HepG2 (cell line): ENCODE measurements around the gene FKBP14. TPM values are rescaled to one million over a fixed set of nuclear protein-coding genes. Genes with fewer than 3 reads are reported as not detected.

Experiments used
- ATAC-seq: fragments of 200-7000 bp; cut with Tn5 transposase; 3 replicates; pipeline ENCODE4 v1.9.1; 2020; ENCODE audit warnings: mild to moderate bottlenecking, moderate library complexity
- BruUV-seq: library from RNA; stranded (reverse); fragments of 400-500 nt; replicated peaks from 2 replicates; lab custom pipeline; 2021; lab: Mats Ljungman, UMichigan
- CTCF ChIA-PET: fragments of 300-600 bp; formaldehyde crosslinking; extraction: SDS; loops from one replicate; lab custom pipeline; 2021; ENCODE audit warnings: low total read pairs, inconsistent platforms, low intra/inter-chr PET ratio; lab: Yijun Ruan, JAX
- POLR2A ChIA-PET: fragments of 350-600 bp; sonication (Branson Sonifier 250); formaldehyde crosslinking; loops from one replicate; lab custom pipeline; 2020; ENCODE audit warnings: antibody characterized with exemption, inconsistent platforms; lab: Yijun Ruan, JAX
- DNase-seq: peaks from one replicate; pipeline ENCODE4 v3.0.0-alpha.2; 2015; ENCODE audit warnings: low spot score
- FAIRE-seq: peaks from 3 replicates; lab custom pipeline; 2011; peaks lifted over from hg19 to GRCh38; lab: Jason Lieb, UNC
- H2AFZ ChIP-seq: one replicate; pipeline ENCODE4 v1.6.1; 2011; ENCODE audit warnings: low read length, inconsistent platforms
- H3K27ac ChIP-seq: fragments of 300-600 bp; 3 replicates; pipeline ENCODE4 v1.8.0; 2011; ENCODE audit warnings: mixed run types, mild to moderate bottlenecking, mixed read lengths, low read length, inconsistent platforms; ENCODE audit not compliant: insufficient read depth; ENCODE audit errors: extremely low read length
- H3K27me3 ChIP-seq, 2 experiments: fragments of 200-600 bp in 1 of 2; 2 replicates in 1 of 2; 3 replicates in 1 of 2; pipeline versions ENCODE4 v1.6.0 to v1.8.0; 2011; ENCODE audit warnings: low read length in 2 of 2, mild to moderate bottlenecking in 2 of 2, moderate library complexity in 2 of 2, inconsistent platforms in 1 of 2; ENCODE audit not compliant: insufficient read depth in 2 of 2, control insufficient read depth in 1 of 2
- H3K36me3 ChIP-seq, 2 experiments: fragments of 200-600 bp in 1 of 2; replicated peaks in 1 of 2; 2 replicates in 1 of 2; 3 replicates in 1 of 2; pipeline versions ENCODE4 v1.5.1 to v1.8.0; 2011; ENCODE audit warnings: low read length in 2 of 2, inconsistent platforms in 1 of 2; ENCODE audit not compliant: insufficient read depth in 2 of 2, control insufficient read depth in 1 of 2
- H3K4me1 ChIP-seq: 2 replicates; pipeline ENCODE4 v1.5.1; 2012; ENCODE audit warnings: low read length, inconsistent platforms; ENCODE audit not compliant: insufficient read depth
- H3K4me2 ChIP-seq: 2 replicates; pipeline ENCODE4 v1.6.0; 2011; ENCODE audit warnings: low read depth, low read length, inconsistent platforms
- H3K4me3 ChIP-seq, 3 experiments: fragments of 200-600 bp in 1 of 3; sonication (generic), shearing (Covaris generic) in 1 of 3; replicated peaks in 1 of 3; 2 replicates each; pipeline ENCODE4 v1.5.1; 2011 to 2016; ENCODE audit warnings: low read length in 3 of 3, inconsistent platforms in 2 of 3, low read depth in 2 of 3, mild to moderate bottlenecking in 2 of 3, control low read depth in 1 of 3, mixed read lengths in 1 of 3; ENCODE audit not compliant: insufficient read depth in 1 of 3
- H3K79me2 ChIP-seq: one replicate; pipeline ENCODE4 v1.6.1; 2011; ENCODE audit warnings: low read length, inconsistent platforms; ENCODE audit not compliant: insufficient read depth
- H3K9ac ChIP-seq: 2 replicates; pipeline ENCODE4 v1.6.0; 2011; ENCODE audit warnings: mild to moderate bottlenecking, low read depth, low read length, inconsistent platforms; ENCODE audit not compliant: insufficient read depth
- H3K9me3 ChIP-seq: 2 replicates; pipeline ENCODE4 v1.5.1; 2012; ENCODE audit warnings: mild to moderate bottlenecking, low read length
- H4K20me1 ChIP-seq: 2 replicates; pipeline ENCODE4 v1.6.0; 2011; ENCODE audit warnings: inconsistent platforms, mild to moderate bottlenecking, low read length, moderate library complexity; ENCODE audit not compliant: insufficient read depth
- CCAR2 ChIP-seq: fragments of 200-400 bp; formaldehyde crosslinking; optimal IDR thresholded peaks from 2 replicates; pipeline ENCODE3; 2018; ENCODE audit warnings: low read depth, mild to moderate bottlenecking, low read length, moderate library complexity
- CEBPG ChIP-seq: IDR thresholded peaks from 2 replicates; pipeline ENCODE4 v1.6.1; 2016
- DR1 ChIP-seq: sonication (generic); formaldehyde crosslinking; IDR thresholded peaks from 2 replicates; pipeline ENCODE4 v1.8.0; 2021; ENCODE audit warnings: mild to moderate bottlenecking, missing genetic modification reagents, inconsistent platforms
- FOXK1 ChIP-seq: sonication (generic); formaldehyde crosslinking; IDR thresholded peaks from 2 replicates; pipeline ENCODE4 v1.4.0; 2020; ENCODE audit warnings: low read depth, missing genetic modification reagents, borderline replicate concordance
- GABPB1 ChIP-seq: IDR thresholded peaks from 2 replicates; pipeline ENCODE4 v1.6.1; 2016; ENCODE audit warnings: mild to moderate bottlenecking, missing genetic modification reagents, moderate library complexity, missing compliant biosample characterization
- HMGA1 ChIP-seq: sonication (generic); formaldehyde crosslinking; conservative IDR thresholded peaks from 2 replicates; pipeline ENCODE4 v1.4.0; 2020; ENCODE audit warnings: missing genetic modification reagents
- HOXA3 ChIP-seq: sonication (generic); formaldehyde crosslinking; IDR thresholded peaks from 2 replicates; pipeline ENCODE4 v1.5.0; 2020; ENCODE audit warnings: missing genetic modification reagents
- KLF6 ChIP-seq: IDR thresholded peaks from 2 replicates; pipeline ENCODE4 v1.8.0; 2016; ENCODE audit warnings: missing biosample characterization, missing genetic modification reagents
- MATR3 ChIP-seq: sonication (generic); formaldehyde crosslinking; IDR thresholded peaks from 2 replicates; pipeline ENCODE4 v1.4.0; 2020; ENCODE audit warnings: missing genetic modification reagents
- ONECUT2 ChIP-seq: sonication (generic); formaldehyde crosslinking; IDR thresholded peaks from 2 replicates; pipeline ENCODE4 v1.4.0; 2020; ENCODE audit warnings: missing genetic modification reagents
- SIN3A ChIP-seq: IDR thresholded peaks from 2 replicates; pipeline ENCODE4 v1.6.1; 2011; ENCODE audit warnings: low read depth, mild to moderate bottlenecking, control low read depth, low read length, borderline replicate concordance
- SRSF1 ChIP-seq: fragments of 200-400 bp; formaldehyde crosslinking; optimal IDR thresholded peaks from 2 replicates; pipeline ENCODE3; 2017; ENCODE audit warnings: mild to moderate bottlenecking, low read depth, low read length, moderate library complexity
- ZNF143 ChIP-seq: sonication (generic); formaldehyde crosslinking; IDR thresholded peaks from 2 replicates; pipeline ENCODE4 v1.4.0; 2020; ENCODE audit warnings: missing genetic modification reagents
- ZNF160 ChIP-seq: sonication (generic); formaldehyde crosslinking; IDR thresholded peaks from 2 replicates; pipeline ENCODE4 v1.8.0; 2022; ENCODE audit warnings: mild to moderate bottlenecking, inconsistent platforms, missing genetic modification reagents
- ZNF264 ChIP-seq: sonication (generic); formaldehyde crosslinking; IDR thresholded peaks from 2 replicates; pipeline ENCODE4 v1.4.0; 2020; ENCODE audit warnings: missing genetic modification reagents
- ZNF326 ChIP-seq: sonication (generic); formaldehyde crosslinking; IDR thresholded peaks from 2 replicates; pipeline ENCODE4 v1.4.0; 2020; ENCODE audit warnings: missing genetic modification reagents, borderline replicate concordance
- ZNF615 ChIP-seq: sonication (generic); formaldehyde crosslinking; IDR thresholded peaks from 2 replicates; pipeline ENCODE4 v1.5.0; 2020; ENCODE audit warnings: mild to moderate bottlenecking, missing genetic modification reagents, borderline replicate concordance
- ZNF761 ChIP-seq: sonication (generic); formaldehyde crosslinking; conservative IDR thresholded peaks from 2 replicates; pipeline ENCODE4 v1.4.0; 2020; ENCODE audit warnings: mild to moderate bottlenecking, missing genetic modification reagents
- ZNF878 ChIP-seq: sonication (generic); formaldehyde crosslinking; IDR thresholded peaks from 2 replicates; pipeline ENCODE4 v1.8.1; 2023; ENCODE audit warnings: mild to moderate bottlenecking, missing genetic modification reagents, moderate library complexity
- WGBS: methylation state at CpG from one replicate; pipeline ENCODE4 v1.1.6; 2017; ENCODE audit warnings: low lambda C conversion rate; 5-methylcytosine and 5-hydroxymethylcytosine counted together
- in situ Hi-C: cut with HindIII; loops from 2 replicates; pipeline ENCODE4 v1.10.0; 2017; ENCODE audit warnings: low pct_unique_long_range_greater_than_20kb; ENCODE audit not compliant: extremely low pct_ligation_motif_present
- intact Hi-C: fragments of 100-400 bp; cut with micrococcal nuclease; formaldehyde crosslinking; loops from one replicate; pipeline ENCODE4 v1.10.0; 2022; ENCODE audit not compliant: unreplicated experiment
- polyA plus RNA-seq, 8 experiments: library from polyadenylated mRNA; depleted of rRNA in 3 of 8; stranded (reverse) in 7 of 8; unstranded in 1 of 8; fragments of >200 nt; fragmentation: Illumina TruSeq in 4 of 8; extraction: Trizol in 4 of 8; gene quantifications; 2 replicates each; pipeline versions ENCODE4 v1.2.1 to v1.2.3, GENCODE V29; 2011 to 2016; ENCODE audit warnings: low read depth in 4 of 8, missing spikeins in 1 of 8, mixed read lengths in 1 of 8; ENCODE audit not compliant: insufficient read depth in 1 of 8
- total RNA-seq, 5 experiments: library from RNA; depleted of rRNA; stranded (reverse); fragments of >200 nt; fragmentation: Illumina TruSeq; extraction: Trizol; gene quantifications; 2 replicates each; pipeline ENCODE4 v1.2.3, GENCODE V29; 2016; ENCODE audit warnings: low read depth in 1 of 5

Gene FKBP14
- total and polyA plus RNA-seq, 2 of the 13 experiments (the other 11 are each of a cell fraction or from before 2014, with no cell fraction given) = 20.0 to 32.3 TPM

DNA sequence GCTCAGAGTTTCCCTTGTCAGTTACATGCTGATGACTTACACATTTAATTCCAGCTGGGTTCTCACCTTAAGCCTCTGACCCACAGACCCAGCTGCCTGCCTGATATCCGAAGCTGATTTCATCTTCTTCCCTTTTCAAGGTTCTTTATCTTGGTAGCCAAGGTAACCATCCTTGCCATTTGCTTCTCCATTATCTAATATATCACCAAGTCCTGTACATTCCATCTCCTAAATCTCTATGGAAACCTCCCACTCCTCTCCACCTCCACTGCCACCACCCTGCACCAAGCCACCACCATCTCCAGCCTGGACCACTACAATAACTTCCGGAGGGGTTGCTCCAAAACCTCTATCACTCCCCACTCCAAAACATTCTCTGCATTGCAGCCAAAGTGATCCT lies 56.8 kb downstream of the FKBP14 start:
- in situ Hi-C loops = no loop called here
- ATAC-seq (no peak), DNase-seq (no peak), FAIRE-seq (no peak)
- H3K4me2 ChIP-seq = no peak overlapping the region
- H3K4me1 ChIP-seq = no peaks in the 10 kb centered on the region
- intact Hi-C loops = no loop called here
- WGBS = 98% methylated on average over 2 of the region's 2 CpGs
- H3K27ac ChIP-seq = no peak overlapping the region
- ChIA-PET CTCF (no interaction called here), POLR2A (interaction anchor here (0.6 kb wide), 1 partner anchor 17 kb away, joined by 3 read pairs; no protein-coding TSS in a partner anchor)
- H3K9me3 ChIP-seq = no peaks in the 10 kb centered on the region
- H3K27me3 ChIP-seq = no peaks in the 10 kb centered on the region
- no peak overlapping the region for H2AFZ ChIP-seq
- TF ChIP-seq SIN3A = no peak
- TF ChIP-seq HOXA3 (CRISPR knock-in tag) = no peak
- TF ChIP-seq HMGA1 (CRISPR knock-in tag) = no peak
- TF ChIP-seq ZNF761 (CRISPR knock-in tag) = no peak
- no peak for TF ChIP-seq CEBPG (CRISPR knock-in tag)
- no peak for TF ChIP-seq ZNF160 (CRISPR knock-in tag)
- TF ChIP-seq CCAR2 = no peak
- TF ChIP-seq MATR3 (CRISPR knock-in tag) = no peak
- TF ChIP-seq ZNF878 (CRISPR knock-in tag) = no peak
- no peak for TF ChIP-seq ZNF615
- no peak for TF ChIP-seq KLF6 (CRISPR knock-in tag)
- no peak for TF ChIP-seq GABPB1 (CRISPR knock-in tag)
- TF ChIP-seq ZNF143 = no peak
- TF ChIP-seq DR1 (CRISPR knock-in tag) = no peak
- TF ChIP-seq ONECUT2 = no peak
- no peak for TF ChIP-seq SRSF1
- TF ChIP-seq FOXK1 (CRISPR knock-in tag) = no peak
- no peak for TF ChIP-seq ZNF264 (CRISPR knock-in tag)
- TF ChIP-seq ZNF326 (CRISPR knock-in tag) = no peak
- no peak overlapping the region for H3K9ac ChIP-seq
- peaks cover 8 to 30% of the 10 kb centered on the region in 2 experiments for H3K36me3 ChIP-seq
- no TSS peak for BruUV-seq
- peaks cover 52% of the 10 kb centered on the region for H3K79me2 ChIP-seq
- peaks cover 29% of the 10 kb centered on the region for H4K20me1 ChIP-seq
- no peak overlapping the region for H3K4me3 ChIP-seq
